GM10266 (cell line): ENCODE data around the gene CHI3L1.

Experiments
- DNase-seq: peaks from one replicate; pipeline ENCODE4 v3.0.0; 2012; ENCODE audit errors: extremely low spot score
- CTCF ChIP-seq: IDR thresholded peaks from 2 replicates; pipeline ENCODE4 v1.5.1; 2012; ENCODE audit warnings: mild to moderate bottlenecking, low read depth; ENCODE audit not compliant: control insufficient read depth, insufficient read depth; ENCODE audit errors: missing control alignments

Gene CHI3L1

GRCh38 chr1:203144661-203145060, 41.8 kb downstream of the CHI3L1 start:
- no peak for DNase-seq
- no peak for TF ChIP-seq CTCF

GRCh38 chr1:203143641-203144040, 42.9 kb downstream of the CHI3L1 start:
- TF ChIP-seq CTCF, result no peak
- no peak for DNase-seq

GRCh38 chr1:203142684-203143408, 43.7 kb downstream of the CHI3L1 start:
- TF ChIP-seq CTCF, result no peak
- DNase-seq, result no peak

- no peak for TF ChIP-seq CTCF
- no peak for DNase-seq
These were observed 44.4 kb downstream of the CHI3L1 start for GRCh38 chr1:203142124-203142523.

GRCh38 chr1:203140743-203141520, 45.6 kb downstream of the CHI3L1 start:
- TF ChIP-seq CTCF, result no peak
- no peak for DNase-seq

GRCh38 chr1:203139976-203140475, 46.5 kb downstream of the CHI3L1 start:
- TF ChIP-seq CTCF, result no peak
- no peak for DNase-seq

- no peak for TF ChIP-seq CTCF
- no peak for DNase-seq
These were observed 48.4 kb downstream of the CHI3L1 start for GRCh38 chr1:203138066-203138465.
